CD4-positive, alpha-beta T cell treated with Interleukin-15 for 1 hour (primary cell): Measurements from ENCODE around the gene FAM219B.
A peak's percentile ranks its signal among the peaks of the same experiment; 100 is the strongest.
"Not testable (repeated sequence)": the region's sequence is repeated elsewhere in the genome, so short reads cannot be mapped to it uniquely, and the experiment has no call there.

Source experiments
- DNase-seq: peaks from one replicate; pipeline ENCODE4 v3.0.0-alpha.2; 2020

Gene FAM219B

GRCh38 chr15:74902295-74903075 is 4.2 kb downstream of the FAM219B start:
- DNase-seq = no peak

- peak; percentile 66 for DNase-seq
These were observed 5.0 kb downstream of the FAM219B start for GRCh38 chr15:74901612-74902063.

DNA sequence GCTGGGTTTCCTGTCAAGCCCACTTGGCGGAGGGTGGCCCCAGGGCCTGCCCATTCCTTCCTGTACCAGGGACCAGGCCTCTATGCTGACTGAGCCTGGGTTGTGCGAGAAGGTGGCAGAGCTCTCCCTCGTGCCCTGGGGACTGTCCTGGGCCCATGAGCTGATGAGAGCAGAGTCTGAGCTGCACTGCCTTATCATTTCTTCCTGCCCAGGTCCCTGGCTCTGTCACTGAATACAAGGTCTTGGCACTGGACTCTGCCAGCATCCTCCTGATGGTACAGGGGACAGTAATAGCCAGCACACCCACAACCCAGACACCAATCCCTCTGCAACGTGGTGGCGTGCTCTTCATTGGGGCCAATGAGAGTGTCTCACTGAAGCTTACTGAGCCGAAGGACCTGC is 9.3 kb downstream of the FAM219B start:
- DNase-seq = no peak

- no peak for DNase-seq
These were observed 10.3 kb downstream of the FAM219B start for GRCh38 chr15:74896316-74896715.

DNA sequence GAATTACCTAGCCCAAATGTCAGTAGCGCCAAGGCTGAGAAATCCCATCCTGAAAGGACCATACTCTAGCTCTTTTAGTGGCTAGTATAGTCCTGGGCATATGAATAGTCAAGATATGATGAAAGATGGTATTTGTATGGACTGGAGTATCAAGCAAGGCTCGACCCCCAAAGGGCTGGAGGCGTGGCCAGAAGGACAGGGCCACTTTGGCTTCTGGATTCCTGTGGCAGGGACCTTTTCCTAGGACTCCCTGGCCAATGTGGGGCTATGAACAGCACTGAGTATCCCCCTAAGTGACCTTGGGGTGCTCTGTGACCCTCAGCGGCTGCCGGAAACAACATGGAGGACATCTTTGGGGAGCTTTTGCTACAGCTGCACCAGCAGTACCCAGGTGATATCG is 10.8 kb downstream of the FAM219B start:
- DNase-seq = no peak

GRCh38 chr15:74894383-74894782 is 12.3 kb downstream of the FAM219B start:
- DNase-seq = not testable (repeated sequence)

GRCh38 chr15:74893627-74894026 is 13.0 kb downstream of the FAM219B start:
- DNase-seq = peak; percentile 64

DNA sequence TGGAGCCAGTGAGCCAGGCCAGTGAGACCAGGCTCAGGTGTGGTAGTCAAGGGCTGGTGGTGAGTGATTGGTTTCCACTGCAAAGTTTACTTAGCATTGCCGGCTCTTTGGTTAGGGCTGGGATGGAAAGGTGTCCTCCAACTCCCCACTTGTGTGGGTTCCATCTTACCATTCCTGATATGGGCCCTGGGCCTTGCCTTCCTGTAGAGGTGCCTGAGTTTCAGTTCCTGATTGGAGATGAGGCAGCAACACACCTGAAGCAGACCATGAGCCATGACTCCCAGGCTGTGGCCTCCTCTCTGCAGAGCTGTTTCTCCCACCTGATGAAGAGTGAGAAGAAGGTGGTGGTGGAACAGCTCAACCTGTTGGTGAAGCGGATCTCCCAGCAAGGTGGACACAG is 13.7 kb downstream of the FAM219B start:
- DNase-seq = no peak

- DNase-seq = no peak
These were observed 14.3 kb downstream of the FAM219B start for GRCh38 chr15:74892313-74892712.

GRCh38 chr15:74891469-74891868 is 15.2 kb downstream of the FAM219B start:
- DNase-seq = no peak

- DNase-seq = no peak
These were observed 16.0 kb downstream of the FAM219B start for GRCh38 chr15:74890665-74890960.

GRCh38 chr15:74889883-74890664 is 16.6 kb downstream of the FAM219B start, which contains the start of gene MPI:
TSS of gene MPI (plus strand) at chr15:74890042. CDS start at chr15:74890074, 32 bp downstream.
- DNase-seq = peak; percentile 83

GRCh38 chr15:74889390-74889882 is 17.2 kb downstream of the FAM219B start:
- DNase-seq = no peak

- DNase-seq = no peak
These were observed 17.9 kb downstream of the FAM219B start for GRCh38 chr15:74888716-74889115.

DNA sequence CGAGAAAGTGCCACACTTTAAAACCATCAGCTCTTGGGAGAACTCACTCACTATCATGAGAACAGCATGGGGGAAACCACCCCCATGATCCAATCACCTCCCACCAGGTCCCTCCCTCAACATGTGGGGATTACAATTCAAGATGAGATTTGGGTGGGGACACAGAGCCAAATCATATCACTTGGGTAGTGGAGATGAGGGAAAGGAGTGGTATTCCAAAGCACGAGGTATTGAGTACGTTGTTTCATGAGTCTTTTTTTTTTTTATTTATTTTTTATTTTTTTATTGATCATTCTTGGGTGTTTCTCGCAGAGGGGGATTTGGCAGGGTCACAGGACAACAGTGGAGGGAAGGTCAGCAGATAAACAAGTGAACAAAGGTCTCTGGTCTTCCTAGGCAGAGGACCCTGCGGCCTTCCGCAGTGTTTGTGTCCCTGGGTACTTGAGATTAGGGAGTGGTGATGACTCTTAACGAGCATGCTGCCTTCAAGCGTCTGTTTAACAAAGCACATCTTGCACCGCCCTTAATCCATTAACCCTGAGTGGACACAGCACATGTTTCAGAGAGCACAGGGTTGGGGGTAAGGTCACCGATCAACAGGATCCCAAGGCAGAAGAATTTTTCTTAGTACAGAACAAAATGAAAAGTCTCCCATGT is 19.0 kb downstream of the FAM219B start:
- DNase-seq = not testable (repeated sequence)

GRCh38 chr15:74885461-74885860 is 21.2 kb downstream of the FAM219B start:
- no peak for DNase-seq

DNA sequence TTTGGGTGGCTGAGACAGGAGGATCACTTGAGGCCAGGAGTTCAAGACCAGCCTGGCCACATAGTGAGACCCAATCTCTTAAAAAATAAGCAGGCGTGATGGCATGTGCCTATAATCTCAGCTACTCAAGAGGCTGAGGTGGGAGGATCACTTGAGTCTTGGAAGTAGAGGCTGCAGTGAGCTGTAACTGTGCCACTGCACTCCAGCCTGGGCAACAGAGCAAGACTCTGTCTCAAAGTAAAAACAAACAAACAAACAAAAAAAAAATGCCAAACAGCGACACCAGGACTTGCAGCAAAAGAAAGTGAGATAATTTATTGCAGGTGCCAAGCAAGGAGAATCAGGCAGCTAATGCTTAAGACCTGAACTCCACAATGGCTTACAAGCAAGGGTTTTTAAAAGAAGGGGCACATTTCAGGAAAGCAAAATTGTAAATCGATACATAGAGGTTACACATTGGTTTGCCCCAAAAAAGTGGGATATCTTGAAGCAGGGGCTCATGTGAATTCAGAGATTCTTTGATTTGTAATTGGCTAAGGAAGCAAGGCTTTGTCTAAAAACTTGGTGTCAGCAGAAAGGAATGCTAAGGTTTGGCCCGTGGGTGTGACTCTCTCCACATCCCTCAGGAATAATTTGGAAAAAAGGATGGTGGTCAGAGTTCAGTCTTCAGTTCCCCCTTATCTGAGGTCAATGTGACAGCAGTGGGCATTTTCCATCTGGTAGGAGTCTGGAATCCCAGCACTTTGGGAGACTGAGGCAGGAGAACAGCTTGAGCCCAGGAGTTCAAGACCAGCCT is 22.0 kb downstream of the FAM219B start:
- DNase-seq = no peak

DNA sequence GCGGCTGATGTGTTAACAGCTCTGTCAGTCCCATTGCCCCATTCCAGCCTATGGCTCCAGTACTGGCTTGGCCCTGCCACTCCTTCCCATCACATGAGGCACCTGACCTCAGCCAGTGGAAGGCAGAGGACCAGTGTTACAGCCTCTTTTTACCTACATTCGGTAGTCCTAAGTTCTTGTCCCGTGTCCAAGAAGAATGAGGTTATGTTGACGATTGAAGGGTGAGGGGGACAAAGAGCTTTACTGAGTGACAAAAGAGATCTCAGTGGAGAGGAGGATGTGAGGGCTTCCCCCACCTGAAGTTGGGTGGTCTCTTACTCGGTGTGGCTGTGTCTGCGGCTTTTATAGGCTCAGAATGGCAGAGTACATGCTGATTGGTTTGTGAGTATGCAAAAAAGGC is 24.1 kb downstream of the FAM219B start:
- DNase-seq = no peak

DNA sequence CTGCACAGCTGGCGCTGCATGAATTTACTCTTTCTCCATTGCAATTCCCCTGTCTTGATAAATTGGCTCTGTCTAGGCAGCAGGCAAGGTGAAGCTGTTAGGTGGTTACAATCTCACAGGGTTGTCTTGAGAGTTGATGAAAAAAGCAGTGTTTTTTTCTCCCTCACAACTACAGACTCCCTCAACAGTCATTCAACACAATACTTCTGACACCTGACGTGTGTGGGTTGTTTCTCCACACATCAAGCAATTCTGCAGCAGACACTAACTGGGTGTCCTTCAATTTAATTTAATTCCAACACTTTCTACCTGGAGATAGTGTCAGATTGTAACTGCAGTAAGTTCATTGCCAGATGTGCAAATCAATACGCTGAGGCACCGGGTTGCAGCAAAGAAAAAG is 28.4 kb downstream of the FAM219B start:
- DNase-seq = no peak

GRCh38 chr15:74873756-74874424 is 32.8 kb downstream of the FAM219B start:
- DNase-seq = no peak

DNA sequence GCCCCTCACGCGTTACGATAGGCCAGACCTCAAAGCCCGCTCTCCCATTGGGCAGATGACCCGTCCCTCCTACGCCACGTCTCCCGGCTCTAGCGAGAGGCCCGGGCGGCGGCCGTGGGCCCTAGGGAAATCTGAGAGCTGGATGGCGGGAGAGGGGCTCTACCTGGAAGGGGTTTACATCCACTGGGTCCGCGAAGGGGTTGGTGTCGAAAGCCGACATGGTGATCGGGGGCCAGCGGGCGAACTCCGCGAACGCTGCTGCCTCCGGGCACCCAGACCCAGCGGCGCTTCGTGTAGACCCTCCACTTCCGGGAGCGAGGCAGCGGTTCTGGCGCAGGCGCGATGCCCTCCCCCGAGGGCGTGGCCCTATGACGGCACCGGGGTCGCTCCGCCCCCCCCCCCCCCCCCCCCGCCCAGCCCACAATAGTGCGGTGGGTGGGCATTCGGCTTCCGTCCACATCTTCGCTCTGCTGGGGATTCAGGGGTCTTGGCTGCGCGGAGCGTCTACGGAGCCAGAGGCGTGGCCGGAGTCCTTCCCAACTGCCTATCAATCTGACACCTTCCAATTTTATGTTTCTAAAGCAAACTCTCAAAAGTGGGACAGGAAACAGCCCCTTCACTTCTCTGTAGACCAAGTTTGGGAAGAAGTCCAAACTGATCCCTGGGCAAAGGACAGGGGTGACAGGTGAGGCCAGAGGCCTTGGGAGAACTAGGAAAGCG is 33.5 kb downstream of the FAM219B start, which contains the start of gene SCAMP2:
Gene SCAMP2, minus strand, starts transcription at position 330 of the 720 bp plus-strand sequence. Its CDS starts 110 bp downstream, at position 220.
- peak; percentile 93 for DNase-seq
